HEK293 (cell line): ENCODE data around the gene GREB1L.

Experiments used
- CTCF ChIA-PET: fragments of 350-600 bp; formaldehyde crosslinking; extraction: SDS; loops from one replicate; lab custom pipeline; 2021; ENCODE audit warnings: antibody characterized with exemption; lab: Yijun Ruan, JAX
- POLR2A ChIA-PET: fragments of 300-600 bp; formaldehyde crosslinking; extraction: SDS; loops from one replicate; lab custom pipeline; 2020; ENCODE audit warnings: antibody characterized with exemption, inconsistent platforms; lab: Yijun Ruan, JAX
- H3K27ac ChIP-seq: fragments of 200-500 bp; sonication (Bioruptor generic); 2 replicates; pipeline ENCODE4 v1.5.1; 2014; ENCODE audit warnings: low read depth, low read length, control low read depth, inconsistent platforms; ENCODE audit errors: extremely low read depth
- H3K36me3 ChIP-seq, 2 experiments: fragments of 200-500 bp in 1 of 2; sonication (Bioruptor generic) in 1 of 2; 1 replicate in 1 of 2; 2 replicates in 1 of 2; pipeline ENCODE4 v1.5.1; 2014 to 2017; ENCODE audit warnings: inconsistent platforms in 2 of 2, low read length in 2 of 2; ENCODE audit not compliant: control insufficient read depth in 2 of 2, insufficient read depth in 1 of 2
- H3K4me1 ChIP-seq: fragments of 200-500 bp; sonication (Bioruptor generic); 2 replicates; pipeline ENCODE4 v1.5.1; 2014; ENCODE audit warnings: mild to moderate bottlenecking, low read length, inconsistent platforms; ENCODE audit not compliant: control insufficient read depth, insufficient read depth
- H3K4me3 ChIP-seq: 2 replicates; pipeline ENCODE4 v1.5.1; 2011; ENCODE audit warnings: low read depth, mild to moderate bottlenecking, control low read depth, low read length, moderate library complexity
- H3K9me3 ChIP-seq: fragments of 200-500 bp; sonication (Bioruptor generic); 2 replicates; pipeline ENCODE4 v1.5.1; 2014; ENCODE audit warnings: low read depth, low read length, inconsistent platforms; ENCODE audit not compliant: control insufficient read depth, insufficient read depth
- GLI2 ChIP-seq: fragments of 450-650 bp; formaldehyde crosslinking; IDR thresholded peaks from 2 replicates; pipeline ENCODE4; 2017; ENCODE audit warnings: missing biosample characterization, missing genetic modification characterization, low read depth, borderline replicate concordance
- GLIS1 ChIP-seq: fragments of 450-650 bp; formaldehyde crosslinking; IDR thresholded peaks from 2 replicates; pipeline ENCODE4 v1.5.1; 2016; ENCODE audit warnings: missing biosample characterization, missing genetic modification characterization
- IKZF3 ChIP-seq: fragments of 450-650 bp; IDR thresholded peaks from 2 replicates; pipeline ENCODE4 v1.5.0; 2018; ENCODE audit warnings: missing biosample characterization, mild to moderate bottlenecking, missing genetic modification characterization, moderate library complexity
- KLF16 ChIP-seq: fragments of 450-650 bp; formaldehyde crosslinking; IDR thresholded peaks from 2 replicates; pipeline ENCODE4 v1.5.1; 2017; ENCODE audit warnings: missing biosample characterization, missing genetic modification characterization
- TCF7L2 ChIP-seq: IDR thresholded peaks from 2 replicates; pipeline ENCODE4 v1.6.1; 2011; ENCODE audit warnings: low read depth, mild to moderate bottlenecking, inconsistent platforms, low read length, moderate library complexity, borderline replicate concordance
- TRIM28 ChIP-seq: IDR thresholded peaks from 2 replicates; pipeline ENCODE4 v1.6.1; 2011; ENCODE audit warnings: low read length, control low read depth, borderline replicate concordance
- WT1 ChIP-seq: fragments of 450-650 bp; formaldehyde crosslinking; IDR thresholded peaks from 2 replicates; pipeline ENCODE4 v1.5.1; 2016; ENCODE audit warnings: missing biosample characterization, missing genetic modification characterization
- ZNF10 ChIP-seq: fragments of 450-650 bp; formaldehyde crosslinking; IDR thresholded peaks from 2 replicates; pipeline ENCODE4 v1.5.1; 2017; ENCODE audit warnings: missing biosample characterization, missing genetic modification characterization
- ZNF391 ChIP-seq: fragments of 450-650 bp; formaldehyde crosslinking; IDR thresholded peaks from 2 replicates; pipeline ENCODE4 v1.5.1; 2016; ENCODE audit warnings: low read depth, missing biosample characterization, missing genetic modification characterization, borderline replicate concordance
- ZNF394 ChIP-seq: fragments of 450-650 bp; formaldehyde crosslinking; IDR thresholded peaks from 2 replicates; pipeline ENCODE4 v1.5.1; 2016; ENCODE audit warnings: missing biosample characterization, missing genetic modification characterization, mild to moderate bottlenecking, moderate library complexity, borderline replicate concordance
- ZNF433 ChIP-seq: fragments of 450-650 bp; formaldehyde crosslinking; IDR thresholded peaks from 2 replicates; pipeline ENCODE4 v1.5.1; 2016; ENCODE audit warnings: missing biosample characterization, missing genetic modification characterization, low read depth
- ZNF549 ChIP-seq: fragments of 450-650 bp; IDR thresholded peaks from 2 replicates; pipeline ENCODE4 v1.5.1; 2018; ENCODE audit warnings: missing biosample characterization, missing genetic modification characterization, mild to moderate bottlenecking, inconsistent platforms, moderate library complexity
- ZNF623 ChIP-seq: fragments of 450-650 bp; formaldehyde crosslinking; IDR thresholded peaks from 2 replicates; pipeline ENCODE4 v1.5.1; 2016; ENCODE audit warnings: missing biosample characterization, missing genetic modification characterization
- ZNF76 ChIP-seq: fragments of 450-650 bp; formaldehyde crosslinking; IDR thresholded peaks from 2 replicates; pipeline ENCODE4; 2016; ENCODE audit warnings: low read depth, missing biosample characterization, missing genetic modification characterization, borderline replicate concordance
- TF ChIP-seq, protein P1 (sequence below): fragments of 450-650 bp; formaldehyde crosslinking; IDR thresholded peaks from 2 replicates; pipeline ENCODE4 v1.5.1; 2016; ENCODE audit warnings: missing biosample characterization, missing genetic modification characterization
- TF ChIP-seq, protein P2 (sequence below): fragments of 450-650 bp; formaldehyde crosslinking; IDR thresholded peaks from 2 replicates; pipeline ENCODE4 v1.5.1; 2016; ENCODE audit warnings: missing biosample characterization, missing genetic modification characterization
- TF ChIP-seq, protein P3 (sequence below): IDR thresholded peaks from 2 replicates; pipeline ENCODE4 v1.6.1; 2011; ENCODE audit warnings: mild to moderate bottlenecking, low read depth, low read length, borderline replicate concordance

The GREB1L gene

DNA sequence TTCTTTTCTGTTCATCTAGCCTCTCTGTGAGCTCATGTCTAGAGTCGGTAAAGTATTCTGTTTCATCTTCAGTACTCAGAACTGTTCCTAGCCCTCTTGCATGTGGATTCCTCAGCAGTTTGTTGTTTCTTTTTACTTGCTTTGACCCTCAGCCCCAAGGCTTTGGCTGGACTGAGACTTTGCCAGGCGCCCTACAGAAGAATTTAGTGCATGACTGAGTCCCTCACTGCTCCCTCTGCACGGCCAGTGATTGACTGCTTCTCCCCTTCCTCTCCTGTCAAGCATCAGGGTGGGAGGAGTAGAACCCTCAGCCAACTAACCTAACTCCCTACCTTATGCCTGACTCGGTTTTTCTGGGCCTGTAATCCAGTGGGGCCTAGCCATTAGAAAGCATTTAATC, 248.7 kb downstream of the GREB1L start (continued):
- no peak for TF ChIP-seq ZNF76
- no peak for TF ChIP-seq TRIM28
- no peak for TF ChIP-seq ZNF394
- no peak for TF ChIP-seq ZNF391 (tag by site-specific recombination)

DNA sequence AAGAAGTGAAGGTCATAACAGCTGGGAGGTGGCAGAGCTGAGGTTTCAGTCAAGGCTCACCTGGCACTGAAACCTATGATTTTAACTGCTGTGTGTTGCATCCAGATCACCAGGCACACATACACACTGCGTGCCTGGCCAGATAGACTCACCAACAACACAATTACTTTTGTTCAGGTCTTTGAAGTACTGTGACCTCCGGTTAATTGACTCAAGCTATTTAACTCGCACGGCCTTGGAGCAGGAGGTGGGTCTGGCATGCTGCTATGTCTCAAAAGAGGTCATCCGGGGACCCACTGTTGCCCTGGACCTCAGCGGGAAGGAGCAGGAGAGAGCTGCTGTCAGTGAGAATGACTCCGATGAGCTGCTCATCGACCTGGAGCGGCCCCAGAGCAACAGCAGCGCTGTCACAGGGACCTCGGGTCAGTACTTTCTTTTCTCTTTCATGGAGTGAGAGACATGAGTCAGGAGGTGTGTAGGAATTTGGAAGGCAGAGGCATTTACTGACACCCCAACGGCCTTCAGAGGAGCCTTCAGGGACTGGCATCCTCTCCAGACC, 254.3 kb downstream of the GREB1L start:
- peaks cover 0 to 38% of the 10 kb centered on the region in 2 experiments; a peak in 2 of 3 replicates for H3K36me3 ChIP-seq
- POLR2A ChIA-PET, result interaction anchor here (0.5 kb wide), 1 partner anchor 20 kb away, joined by 3 read pairs; no protein-coding TSS in a partner anchor
- CTCF ChIA-PET, result interaction anchor here (0.5 to 1.2 kb wide), 4 partner anchors 9 to 316 kb away, joined by 3 to 4 read pairs (median 3); no protein-coding TSS in a partner anchor
- TF ChIP-seq ZNF10 (no peak), ZNF433 (tag by site-specific recombination) (no peak)
- TF ChIP-seq, protein P1, sequence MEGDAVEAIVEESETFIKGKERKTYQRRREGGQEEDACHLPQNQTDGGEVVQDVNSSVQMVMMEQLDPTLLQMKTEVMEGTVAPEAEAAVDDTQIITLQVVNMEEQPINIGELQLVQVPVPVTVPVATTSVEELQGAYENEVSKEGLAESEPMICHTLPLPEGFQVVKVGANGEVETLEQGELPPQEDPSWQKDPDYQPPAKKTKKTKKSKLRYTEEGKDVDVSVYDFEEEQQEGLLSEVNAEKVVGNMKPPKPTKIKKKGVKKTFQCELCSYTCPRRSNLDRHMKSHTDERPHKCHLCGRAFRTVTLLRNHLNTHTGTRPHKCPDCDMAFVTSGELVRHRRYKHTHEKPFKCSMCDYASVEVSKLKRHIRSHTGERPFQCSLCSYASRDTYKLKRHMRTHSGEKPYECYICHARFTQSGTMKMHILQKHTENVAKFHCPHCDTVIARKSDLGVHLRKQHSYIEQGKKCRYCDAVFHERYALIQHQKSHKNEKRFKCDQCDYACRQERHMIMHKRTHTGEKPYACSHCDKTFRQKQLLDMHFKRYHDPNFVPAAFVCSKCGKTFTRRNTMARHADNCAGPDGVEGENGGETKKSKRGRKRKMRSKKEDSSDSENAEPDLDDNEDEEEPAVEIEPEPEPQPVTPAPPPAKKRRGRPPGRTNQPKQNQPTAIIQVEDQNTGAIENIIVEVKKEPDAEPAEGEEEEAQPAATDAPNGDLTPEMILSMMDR, result no peak
- H3K4me1 ChIP-seq, result no peaks in the 10 kb centered on the region
- H3K4me3 ChIP-seq, result no peak overlapping the region
- H3K9me3 ChIP-seq, result no peaks in the 10 kb centered on the region
- no peak overlapping the region for H3K27ac ChIP-seq

DNA sequence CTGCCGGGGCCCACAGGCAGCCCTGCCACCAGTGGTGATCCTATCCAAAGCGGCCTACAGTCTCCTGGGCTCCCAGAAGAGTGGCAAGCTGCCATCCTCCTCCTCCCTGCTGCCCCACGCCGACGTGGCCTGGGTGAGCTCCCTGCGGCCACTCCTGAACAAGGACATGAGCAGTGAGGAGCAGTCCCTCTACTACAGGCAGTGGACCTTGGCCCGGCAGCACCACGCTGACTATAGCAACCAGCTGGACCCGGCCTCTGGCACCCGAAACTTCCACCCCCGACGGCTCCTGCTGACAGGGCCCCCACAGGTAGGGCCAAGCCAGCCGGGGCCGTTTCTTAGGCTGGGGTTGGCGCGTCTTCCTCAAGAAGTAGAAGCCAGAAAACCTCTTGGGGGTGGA, 258.0 kb downstream of the GREB1L start:
- ChIA-PET CTCF (no interaction called here), POLR2A (no interaction called here)
- Histone ChIP-seq H3K4me1 (no peaks in the 10 kb centered on the region), H3K36me3 (peaks cover 0 to 42% of the 10 kb centered on the region in 2 experiments; a peak in 2 of 3 replicates), H3K4me3 (no peak overlapping the region), H3K27ac (no peak overlapping the region), H3K9me3 (no peaks in the 10 kb centered on the region)
- no peak for TF ChIP-seq KLF16 (tag by site-specific recombination)
- TF ChIP-seq GLIS1 (tag by site-specific recombination), result no peak
- TF ChIP-seq TCF7L2, result no peak
- TF ChIP-seq, protein P2, sequence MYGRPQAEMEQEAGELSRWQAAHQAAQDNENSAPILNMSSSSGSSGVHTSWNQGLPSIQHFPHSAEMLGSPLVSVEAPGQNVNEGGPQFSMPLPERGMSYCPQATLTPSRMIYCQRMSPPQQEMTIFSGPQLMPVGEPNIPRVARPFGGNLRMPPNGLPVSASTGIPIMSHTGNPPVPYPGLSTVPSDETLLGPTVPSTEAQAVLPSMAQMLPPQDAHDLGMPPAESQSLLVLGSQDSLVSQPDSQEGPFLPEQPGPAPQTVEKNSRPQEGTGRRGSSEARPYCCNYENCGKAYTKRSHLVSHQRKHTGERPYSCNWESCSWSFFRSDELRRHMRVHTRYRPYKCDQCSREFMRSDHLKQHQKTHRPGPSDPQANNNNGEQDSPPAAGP (tag by site-specific recombination), result no peak

DNA sequence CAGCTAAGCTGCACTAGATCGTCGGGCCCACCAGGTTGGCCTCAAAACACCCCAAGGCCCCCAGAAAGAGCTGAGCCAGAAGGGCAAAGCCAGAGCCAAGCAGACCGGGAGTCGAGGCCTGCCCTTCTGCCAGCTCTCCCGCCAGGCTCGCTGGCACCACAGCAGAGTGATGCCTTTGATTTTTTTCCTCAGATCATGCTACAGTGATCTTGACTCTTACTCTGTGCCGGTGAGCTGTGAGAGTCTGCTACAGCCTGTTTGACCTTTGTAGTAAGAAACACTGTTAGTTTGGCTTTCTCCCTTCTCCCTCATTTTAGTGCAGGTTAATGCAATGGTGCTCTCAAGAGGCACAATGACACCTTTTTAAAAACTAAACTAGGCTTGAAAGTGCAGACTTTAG, 260.6 kb downstream of the GREB1L start:
- no peaks in the 10 kb centered on the region for H3K4me1 ChIP-seq
- ChIA-PET POLR2A (no interaction called here), CTCF (interaction anchor here (0.6 kb wide), 2 partner anchors 28 to 318 kb away, joined by 3 read pairs; no protein-coding TSS in a partner anchor)
- H3K4me3 ChIP-seq, result no peak overlapping the region
- peaks cover 0 to 41% of the 10 kb centered on the region in 2 experiments for H3K36me3 ChIP-seq
- no peak overlapping the region for H3K27ac ChIP-seq
- TF ChIP-seq ZNF623 (no peak), TCF7L2 (no peak), ZNF549 (tag by site-specific recombination) (no peak), WT1 (tag by site-specific recombination) (no peak), GLI2 (tag by site-specific recombination) (no peak), IKZF3 (no peak)
- TF ChIP-seq, protein P3, sequence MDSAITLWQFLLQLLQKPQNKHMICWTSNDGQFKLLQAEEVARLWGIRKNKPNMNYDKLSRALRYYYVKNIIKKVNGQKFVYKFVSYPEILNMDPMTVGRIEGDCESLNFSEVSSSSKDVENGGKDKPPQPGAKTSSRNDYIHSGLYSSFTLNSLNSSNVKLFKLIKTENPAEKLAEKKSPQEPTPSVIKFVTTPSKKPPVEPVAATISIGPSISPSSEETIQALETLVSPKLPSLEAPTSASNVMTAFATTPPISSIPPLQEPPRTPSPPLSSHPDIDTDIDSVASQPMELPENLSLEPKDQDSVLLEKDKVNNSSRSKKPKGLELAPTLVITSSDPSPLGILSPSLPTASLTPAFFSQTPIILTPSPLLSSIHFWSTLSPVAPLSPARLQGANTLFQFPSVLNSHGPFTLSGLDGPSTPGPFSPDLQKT, result no peak
- H3K9me3 ChIP-seq, result no peaks in the 10 kb centered on the region
